Osteocyte (in vitro differentiated cells): Measurements from ENCODE around the gene CBLN3. TPM values are rescaled to one million over a fixed set of nuclear protein-coding genes. Genes with fewer than 3 reads are reported as not detected.
"Not testable (repeated sequence)": the region's sequence is repeated elsewhere in the genome, so short reads cannot be mapped to it uniquely, and the experiment has no call there.

Experiments
- DNase-seq: peaks from one replicate; pipeline ENCODE4 v3.0.0; 2021; ENCODE audit warnings: mixed read lengths; ENCODE audit not compliant: unreplicated experiment; ENCODE audit errors: extremely low spot score
- H3K27ac Mint-ChIP-seq: one replicate; pipeline ENCODE4 v1.8.0; 2021; ENCODE audit warnings: mild to moderate bottlenecking, mixed read lengths; ENCODE audit not compliant: unreplicated experiment
- H3K27me3 Mint-ChIP-seq: one replicate; pipeline ENCODE4 v1.8.0; 2021; ENCODE audit warnings: mixed read lengths; ENCODE audit not compliant: unreplicated experiment
- H3K36me3 Mint-ChIP-seq: one replicate; pipeline ENCODE4 v1.8.0; 2021; ENCODE audit warnings: mixed read lengths; ENCODE audit not compliant: unreplicated experiment
- H3K4me1 Mint-ChIP-seq: one replicate; pipeline ENCODE4 v1.8.0; 2021; ENCODE audit warnings: mixed read lengths; ENCODE audit not compliant: unreplicated experiment
- H3K4me3 Mint-ChIP-seq: one replicate; pipeline ENCODE4 v1.8.0; 2021; ENCODE audit warnings: mild to moderate bottlenecking, moderate library complexity, mixed read lengths; ENCODE audit not compliant: unreplicated experiment
- H3K9me3 Mint-ChIP-seq: one replicate; pipeline ENCODE4 v1.8.0; 2021; ENCODE audit warnings: mixed read lengths; ENCODE audit not compliant: unreplicated experiment
- CTCF ChIP-seq: fragments of 200-600 bp; sonication (generic); IDR thresholded peaks from 2 replicates; pipeline ENCODE4 v1.5.0; 2021; ENCODE audit warnings: antibody characterized with exemption, mild to moderate bottlenecking, moderate library complexity
- total RNA-seq: library from RNA; stranded (reverse); gene quantifications from 2 replicates; pipeline ENCODE4 v1.2.1, GENCODE V29; 2021

CBLN3 gene
- total RNA-seq, 1 donor from 2014 or later, result 5.5 TPM

- TF ChIP-seq CTCF, result no peak
- no peak overlapping the region for H3K27ac Mint-ChIP-seq
Observed at GRCh38 chr14:24389226-24389848, 40.1 kb downstream of the CBLN3 start.

GRCh38 chr14:24388474-24389179 is 40.8 kb downstream of the CBLN3 start:
- no peak for TF ChIP-seq CTCF
- no peaks in the 10 kb centered on the region for H3K9me3 Mint-ChIP-seq
- H3K4me1 Mint-ChIP-seq, result peaks cover 18% of the 10 kb centered on the region
- DNase-seq, result no peak
- no peaks in the 10 kb centered on the region for H3K36me3 Mint-ChIP-seq
- no peak overlapping the region for H3K4me3 Mint-ChIP-seq
- H3K27me3 Mint-ChIP-seq, result peaks cover 26% of the 10 kb centered on the region
- H3K27ac Mint-ChIP-seq, result no peak overlapping the region

More at GRCh38 chr14:24389226-24389848, 40.1 kb downstream of the CBLN3 start:
- no peaks in the 10 kb centered on the region for H3K9me3 Mint-ChIP-seq
- H3K4me3 Mint-ChIP-seq, result no peak overlapping the region
- H3K27me3 Mint-ChIP-seq, result peaks cover 21% of the 10 kb centered on the region
- H3K4me1 Mint-ChIP-seq, result peaks cover 23% of the 10 kb centered on the region
- H3K36me3 Mint-ChIP-seq, result no peaks in the 10 kb centered on the region
- no peak for DNase-seq

- not testable (repeated sequence) for H3K4me3 Mint-ChIP-seq, DNase-seq, H3K9me3 Mint-ChIP-seq, H3K36me3 Mint-ChIP-seq, H3K27ac Mint-ChIP-seq
- Mint-ChIP-seq H3K27me3 (peaks cover 26% of the 10 kb centered on the region), H3K4me1 (peaks cover 15% of the 10 kb centered on the region)
Observed at GRCh38 chr14:24387579-24387978, 41.9 kb downstream of the CBLN3 start.

GRCh38 chr14:24387009-24387345 is 42.5 kb downstream of the CBLN3 start:
- no peak for TF ChIP-seq CTCF
- Mint-ChIP-seq H3K36me3 (no peaks in the 10 kb centered on the region), H3K27me3 (peaks cover 26% of the 10 kb centered on the region), H3K27ac (no peak overlapping the region), H3K4me3 (no peak overlapping the region), H3K4me1 (peaks cover 12% of the 10 kb centered on the region), H3K9me3 (no peaks in the 10 kb centered on the region)
- DNase-seq, result no peak

- no peaks in the 10 kb centered on the region for H3K9me3 Mint-ChIP-seq
- no peak overlapping the region for H3K4me3 Mint-ChIP-seq
- H3K4me1 Mint-ChIP-seq, result peaks cover 11% of the 10 kb centered on the region
- TF ChIP-seq CTCF, result no peak
- H3K36me3 Mint-ChIP-seq, result no peaks in the 10 kb centered on the region
- H3K27ac Mint-ChIP-seq, result no peak overlapping the region
- DNase-seq, result no peak
- H3K27me3 Mint-ChIP-seq, result peaks cover 26% of the 10 kb centered on the region
Observed at GRCh38 chr14:24385524-24385923, 43.9 kb downstream of the CBLN3 start.
